Hepatocyte (in vitro differentiated cells): Measurements from ENCODE around the gene FAM24A. TPM values are rescaled to one million over a fixed set of nuclear protein-coding genes. Genes with fewer than 3 reads are reported as not detected.

Source experiments
- DNase-seq: peaks from one replicate; pipeline ENCODE4 v3.0.0-alpha.2; 2016; ENCODE audit warnings: low spot score
- H2AFZ ChIP-seq: fragments of 200-600 bp; sonication (generic); 2 replicates; pipeline ENCODE4 v1.6.0; 2016; ENCODE audit warnings: antibody characterized with exemption, mild to moderate bottlenecking
- H3K27ac ChIP-seq: fragments of 200-600 bp; sonication (generic); 2 replicates; pipeline ENCODE4 v1.5.1; 2016; ENCODE audit warnings: mild to moderate bottlenecking
- H3K27me3 ChIP-seq: fragments of 200-600 bp; sonication (generic); 2 replicates; pipeline ENCODE4 v1.6.1; 2016
- H3K36me3 ChIP-seq: fragments of 200-600 bp; sonication (generic); replicated peaks from 2 replicates; pipeline ENCODE4 v1.5.1; 2016; ENCODE audit warnings: low read depth; ENCODE audit not compliant: insufficient read depth
- H3K4me1 ChIP-seq: fragments of 200-600 bp; sonication (generic); 2 replicates; pipeline ENCODE4 v1.5.1; 2016; ENCODE audit warnings: mild to moderate bottlenecking, moderate library complexity; ENCODE audit not compliant: insufficient read depth
- H3K4me2 ChIP-seq: fragments of 200-600 bp; sonication (generic); 2 replicates; pipeline ENCODE4 v1.6.0; 2016
- H3K4me3 ChIP-seq: fragments of 200-600 bp; sonication (generic); 2 replicates; pipeline ENCODE4 v1.5.1; 2016; ENCODE audit warnings: mild to moderate bottlenecking
- H3K79me2 ChIP-seq: fragments of 200-600 bp; sonication (generic); 2 replicates; pipeline ENCODE4 v1.6.0; 2017; ENCODE audit warnings: mild to moderate bottlenecking
- H3K9me2 ChIP-seq: fragments of 200-600 bp; sonication (generic); replicated peaks from 2 replicates; pipeline ENCODE4 v1.6.0; 2017; ENCODE audit warnings: mild to moderate bottlenecking; ENCODE audit not compliant: insufficient read depth
- H3K9me3 ChIP-seq: fragments of 200-600 bp; sonication (generic); 2 replicates; pipeline ENCODE4 v1.5.1; 2016; ENCODE audit warnings: low read depth, mild to moderate bottlenecking
- H4K20me1 ChIP-seq: fragments of 200-600 bp; sonication (generic); 2 replicates; pipeline ENCODE4 v1.6.0; 2016; ENCODE audit warnings: mild to moderate bottlenecking; ENCODE audit not compliant: insufficient read depth, poor library complexity, severe bottlenecking
- CTCF ChIP-seq: fragments of 200-600 bp; sonication (generic); IDR thresholded peaks from 2 replicates; pipeline ENCODE4 v1.5.1; 2016; ENCODE audit warnings: antibody characterized with exemption, mild to moderate bottlenecking; ENCODE audit not compliant: poor library complexity
- EZH2 ChIP-seq: fragments of 200-600 bp; sonication (generic); IDR thresholded peaks from 2 replicates; pipeline ENCODE4 v1.6.1; 2016; ENCODE audit warnings: antibody characterized with exemption, mild to moderate bottlenecking, borderline replicate concordance
- EZH2phosphoT487 ChIP-seq: fragments of 200-600 bp; sonication (generic); IDR thresholded peaks from one replicate; pipeline ENCODE4 v1.6.1; 2018; ENCODE audit warnings: antibody characterized with exemption, mild to moderate bottlenecking, low read depth, moderate library complexity; ENCODE audit not compliant: unreplicated experiment, severe bottlenecking
- WGBS: methylation state at CpG from one replicate; pipeline ENCODE4 v1.1.6; 2016; ENCODE audit warnings: low lambda C conversion rate; ENCODE audit errors: missing lambda C conversion rate; 5-methylcytosine and 5-hydroxymethylcytosine counted together
- polyA plus RNA-seq: library from polyadenylated mRNA; unstranded; fragments of >200 nt; fragmentation: Nextera tagmentation; extraction: Ambion mirVana; gene quantifications from 2 replicates; pipeline ENCODE4 v1.2.1, GENCODE V29; 2016
- total RNA-seq: library from RNA; depleted of rRNA; stranded (reverse); fragments of >200 nt; gene quantifications from 2 replicates; pipeline ENCODE4 v1.2.3, GENCODE V29; 2014

The FAM24A gene
- total and polyA plus RNA-seq, 2 experiments from 2014 or later: not detected

GRCh38 chr10:122957474-122957873 lies 47.1 kb downstream of the FAM24A start:
- peaks cover 14% of the 10 kb centered on the region for H3K4me1 ChIP-seq
- DNase-seq: no peak
- no peak overlapping the region for H3K4me2 ChIP-seq
- H3K9me2 ChIP-seq: no peaks in the 10 kb centered on the region
- peaks cover 9% of the 10 kb centered on the region for H3K79me2 ChIP-seq
- H3K36me3 ChIP-seq: no peaks in the 10 kb centered on the region
- no peak overlapping the region for H2AFZ ChIP-seq
- WGBS: 79% methylated on average over 5 of the region's 5 CpGs
- H3K27me3 ChIP-seq: no peaks in the 10 kb centered on the region
- H3K4me3 ChIP-seq: no peak overlapping the region
- H3K27ac ChIP-seq: no peak overlapping the region
- TF ChIP-seq CTCF: no peak
- TF ChIP-seq EZH2phosphoT487: no peak
- TF ChIP-seq EZH2: no peak
- no peaks in the 10 kb centered on the region for H4K20me1 ChIP-seq
- H3K9me3 ChIP-seq: no peaks in the 10 kb centered on the region

GRCh38 chr10:122962405-122962804 lies 52.0 kb downstream of the FAM24A start:
- no peaks in the 10 kb centered on the region for H3K9me2 ChIP-seq
- no peak overlapping the region for H2AFZ ChIP-seq
- H3K27ac ChIP-seq: no peak overlapping the region
- WGBS: 76% methylated on average over 3 of the region's 3 CpGs
- no peaks in the 10 kb centered on the region for H3K36me3 ChIP-seq
- no peaks in the 10 kb centered on the region for H3K27me3 ChIP-seq
- H3K9me3 ChIP-seq: no peaks in the 10 kb centered on the region
- TF ChIP-seq EZH2phosphoT487 (no peak), CTCF (no peak), EZH2 (no peak)
- no peak overlapping the region for H3K4me2 ChIP-seq
- H4K20me1 ChIP-seq: no peaks in the 10 kb centered on the region
- no peaks in the 10 kb centered on the region for H3K79me2 ChIP-seq
- DNase-seq: no peak
- H3K4me3 ChIP-seq: no peak overlapping the region
- no peaks in the 10 kb centered on the region for H3K4me1 ChIP-seq

Other genes starting within 250 kb of the FAM24A start
- gene C10orf120, start 210.8 kb upstream of the FAM24A start, total RNA-seq: not detected in 2 replicates
- gene C10orf120, start 210.8 kb upstream of the FAM24A start, polyA plus RNA-seq: not detected in 2 replicates
- 0.16 TPM in 1 of 2 replicates, not detected in the other for gene CUZD1, start 64.8 kb upstream of the FAM24A start, total RNA-seq
- gene CUZD1, start 64.8 kb upstream of the FAM24A start, polyA plus RNA-seq: 0.52 TPM in 1 of 2 replicates, not detected in the other
- not detected in 2 replicates for gene FAM24B, start 31.0 kb upstream of the FAM24A start, total RNA-seq
- not detected in 2 replicates for gene FAM24B, start 31.0 kb upstream of the FAM24A start, polyA plus RNA-seq
- 9.2 and 10.5 TPM in 2 replicates for gene C10orf88, start 43.6 kb downstream of the FAM24A start, total RNA-seq
- 7.2 and 7.5 TPM in 2 replicates for gene C10orf88, start 43.6 kb downstream of the FAM24A start, polyA plus RNA-seq
- gene PSTK, start 69.8 kb downstream of the FAM24A start, total RNA-seq: 6.3 and 7.6 TPM in 2 replicates
- 7.4 and 10.3 TPM in 2 replicates for gene PSTK, start 69.8 kb downstream of the FAM24A start, polyA plus RNA-seq
- 5.5 and 7.2 TPM in 2 replicates for gene IKZF5, start 98.2 kb downstream of the FAM24A start, total RNA-seq
- 5.9 and 8.5 TPM in 2 replicates for gene IKZF5, start 98.2 kb downstream of the FAM24A start, polyA plus RNA-seq
- gene ACADSB, start 98.4 kb downstream of the FAM24A start, total RNA-seq: 50.6 and 51.3 TPM in 2 replicates
- 25.3 and 40.6 TPM in 2 replicates for gene ACADSB, start 98.4 kb downstream of the FAM24A start, polyA plus RNA-seq
- gene HMX3, start 225.4 kb downstream of the FAM24A start, total RNA-seq: not detected in 2 replicates
- gene HMX3, start 225.4 kb downstream of the FAM24A start, polyA plus RNA-seq: not detected in 2 replicates
- not detected in 2 replicates for gene HMX2, start 237.5 kb downstream of the FAM24A start, total RNA-seq
- not detected in 2 replicates for gene HMX2, start 237.5 kb downstream of the FAM24A start, polyA plus RNA-seq
- gene BUB3, start 243.8 kb downstream of the FAM24A start, total RNA-seq: 113 and 131 TPM in 2 replicates
- 81.1 and 92.0 TPM in 2 replicates for gene BUB3, start 243.8 kb downstream of the FAM24A start, polyA plus RNA-seq